GM18511 (cell line): ENCODE measurements around the gene ITGAL.
"Not testable (repeated sequence)": the region's sequence is repeated elsewhere in the genome, so short reads cannot be mapped to it uniquely, and the experiment has no call there.

Source experiments
- ATAC-seq: cut with Tn5 transposase; IDR thresholded peaks from one replicate; pipeline ENCODE4 v1.9.1; 2021; ENCODE audit warnings: mild to moderate bottlenecking, moderate library complexity; ENCODE audit not compliant: unreplicated experiment

The ITGAL gene

GRCh38 chr16:30491229-30491628 lies 18.7 kb downstream of the ITGAL start:
- ATAC-seq, result no peak

- ATAC-seq, result no peak
Observed at GRCh38 chr16:30491744-30492308, 19.3 kb downstream of the ITGAL start.

GRCh38 chr16:30493941-30494488 lies 21.5 kb downstream of the ITGAL start:
- no peak for ATAC-seq

GRCh38 chr16:30494709-30495108 lies 22.2 kb downstream of the ITGAL start:
- ATAC-seq, result no peak

- ATAC-seq, result no peak
Observed at GRCh38 chr16:30499284-30499683, 26.7 kb downstream of the ITGAL start.

- ATAC-seq, result no peak
Observed at GRCh38 chr16:30503403-30504296, 31.1 kb downstream of the ITGAL start.

- no peak for ATAC-seq
Observed at GRCh38 chr16:30509081-30509765, 36.7 kb downstream of the ITGAL start.

- no peak for ATAC-seq
Observed at GRCh38 chr16:30510376-30510938, 37.9 kb downstream of the ITGAL start.

GRCh38 chr16:30511509-30511908 lies 39.0 kb downstream of the ITGAL start:
- ATAC-seq, result no peak

GRCh38 chr16:30515275-30515674 lies 42.7 kb downstream of the ITGAL start:
- no peak for ATAC-seq

GRCh38 chr16:30518552-30518951 lies 46.0 kb downstream of the ITGAL start:
- ATAC-seq, result no peak

GRCh38 chr16:30519120-30520049 lies 46.8 kb downstream of the ITGAL start:
- no peak for ATAC-seq

GRCh38 chr16:30521476-30521872 lies 48.9 kb downstream of the ITGAL start:
- ATAC-seq, result no peak

GRCh38 chr16:30521873-30522641 lies 49.5 kb downstream of the ITGAL start:
- no peak for ATAC-seq

GRCh38 chr16:30522702-30523463 lies 50.3 kb downstream of the ITGAL start:
- not testable (repeated sequence) for ATAC-seq

GRCh38 chr16:30523768-30524574 lies 51.4 kb downstream of the ITGAL start:
- no peak for ATAC-seq

- ATAC-seq, result no peak
Observed at GRCh38 chr16:30524575-30525568, 52.3 kb downstream of the ITGAL start.
